Endodermal cell (in vitro differentiated cells): ENCODE data around the gene VIL1. TPM values are rescaled to one million over a fixed set of nuclear protein-coding genes. Genes with fewer than 3 reads are reported as not detected.

Experiments
- DNase-seq: peaks from one replicate; pipeline ENCODE4 v3.0.0-alpha.2; 2017
- H3K27ac ChIP-seq: 2 replicates; pipeline ENCODE4 v1.5.1; 2013; ENCODE audit warnings: mild to moderate bottlenecking, low read depth, low read length, moderate library complexity
- H3K27me3 ChIP-seq: 2 replicates; pipeline ENCODE4 v1.6.1; 2013; ENCODE audit warnings: mild to moderate bottlenecking, low read length, moderate library complexity; ENCODE audit not compliant: insufficient read depth, control insufficient read depth, poor library complexity, severe bottlenecking
- H3K36me3 ChIP-seq: 2 replicates; pipeline ENCODE4 v1.7.0; 2013; ENCODE audit warnings: mild to moderate bottlenecking, low read length, moderate library complexity; ENCODE audit not compliant: control insufficient read depth, insufficient read depth
- H3K4me1 ChIP-seq: one replicate; pipeline ENCODE4 v1.7.0; 2013; ENCODE audit warnings: low read length; ENCODE audit not compliant: control insufficient read depth, insufficient read depth
- H3K4me3 ChIP-seq: 2 replicates; pipeline ENCODE4 v1.5.1; 2013; ENCODE audit warnings: mild to moderate bottlenecking, low read length, moderate library complexity
- H3K9ac ChIP-seq: 2 replicates; pipeline ENCODE4 v1.6.1; 2013; ENCODE audit warnings: mild to moderate bottlenecking, low read length, moderate library complexity; ENCODE audit not compliant: poor library complexity, severe bottlenecking; ENCODE audit errors: extremely low read depth
- H3K9me3 ChIP-seq: 2 replicates; pipeline ENCODE4 v1.6.1; 2013; ENCODE audit warnings: mild to moderate bottlenecking, low read length, moderate library complexity; ENCODE audit not compliant: control insufficient read depth
- H3K27ac Mint-ChIP-seq: 2 replicates; pipeline ENCODE4 v1.8.0; 2020; ENCODE audit warnings: mixed read lengths
- H3K27me3 Mint-ChIP-seq: 2 replicates; pipeline ENCODE4 v1.8.0; 2021; ENCODE audit warnings: mild to moderate bottlenecking, mixed read lengths; ENCODE audit not compliant: insufficient read depth
- H3K36me3 Mint-ChIP-seq: 2 replicates; pipeline ENCODE4 v1.8.0; 2020; ENCODE audit warnings: low read depth, mixed read lengths
- H3K4me1 Mint-ChIP-seq: 2 replicates; pipeline ENCODE4 v1.8.0; 2020; ENCODE audit warnings: mixed read lengths
- H3K4me3 Mint-ChIP-seq: 2 replicates; pipeline ENCODE4 v1.8.0; 2020; ENCODE audit warnings: mild to moderate bottlenecking, moderate library complexity, mixed read lengths
- H3K9me3 Mint-ChIP-seq: 2 replicates; pipeline ENCODE4 v1.8.0; 2020; ENCODE audit warnings: mild to moderate bottlenecking, mixed read lengths
- WGBS, 2 experiments: methylation state at CpG; one replicate each; pipeline versions ENCODE4 v1.1.5 to v1.1.7; 2013; ENCODE audit warnings: missing lambda C conversion rate in 2 of 2, mixed read lengths in 1 of 2; ENCODE audit not compliant: insufficient coverage in 1 of 2, insufficient read length in 1 of 2; 5-methylcytosine and 5-hydroxymethylcytosine counted together
- total RNA-seq, 2 donors: library from RNA; stranded (reverse); fragmentation: NEBNext Ultra II Directional in 1 of 2; extraction: Animal tissue kit (Norgen Biotek cat#: 25700) in 1 of 2; gene quantifications; 2 replicates in 1 of 2; 3 replicates in 1 of 2; pipeline ENCODE4 v1.2.1, GENCODE V29; 2021
- TF ChIP-seq, protein P1 (sequence below): fragments of 200-600 bp; sonication (generic); conservative IDR thresholded peaks from 2 replicates; pipeline ENCODE4 v1.5.0; 2021; ENCODE audit warnings: antibody characterized with exemption, mild to moderate bottlenecking

The VIL1 gene
- total RNA-seq, 2 donors from 2014 or later = 70.2 to 83.1 TPM

- no peak for DNase-seq
- H3K9ac ChIP-seq = no peak overlapping the region
- Mint-ChIP-seq H3K36me3 (no peaks in the 10 kb centered on the region), H3K9me3 (no peaks in the 10 kb centered on the region), H3K4me1 (peaks cover 1% of the 10 kb centered on the region), H3K27ac (no peak overlapping the region), H3K27me3 (peaks cover 46% of the 10 kb centered on the region), H3K4me3 (no peak overlapping the region)
- TF ChIP-seq, protein P1, sequence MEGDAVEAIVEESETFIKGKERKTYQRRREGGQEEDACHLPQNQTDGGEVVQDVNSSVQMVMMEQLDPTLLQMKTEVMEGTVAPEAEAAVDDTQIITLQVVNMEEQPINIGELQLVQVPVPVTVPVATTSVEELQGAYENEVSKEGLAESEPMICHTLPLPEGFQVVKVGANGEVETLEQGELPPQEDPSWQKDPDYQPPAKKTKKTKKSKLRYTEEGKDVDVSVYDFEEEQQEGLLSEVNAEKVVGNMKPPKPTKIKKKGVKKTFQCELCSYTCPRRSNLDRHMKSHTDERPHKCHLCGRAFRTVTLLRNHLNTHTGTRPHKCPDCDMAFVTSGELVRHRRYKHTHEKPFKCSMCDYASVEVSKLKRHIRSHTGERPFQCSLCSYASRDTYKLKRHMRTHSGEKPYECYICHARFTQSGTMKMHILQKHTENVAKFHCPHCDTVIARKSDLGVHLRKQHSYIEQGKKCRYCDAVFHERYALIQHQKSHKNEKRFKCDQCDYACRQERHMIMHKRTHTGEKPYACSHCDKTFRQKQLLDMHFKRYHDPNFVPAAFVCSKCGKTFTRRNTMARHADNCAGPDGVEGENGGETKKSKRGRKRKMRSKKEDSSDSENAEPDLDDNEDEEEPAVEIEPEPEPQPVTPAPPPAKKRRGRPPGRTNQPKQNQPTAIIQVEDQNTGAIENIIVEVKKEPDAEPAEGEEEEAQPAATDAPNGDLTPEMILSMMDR = no peak
- no peaks in the 10 kb centered on the region for H3K27me3 ChIP-seq
- H3K27ac ChIP-seq = no peak overlapping the region
- no peak overlapping the region for H3K4me3 ChIP-seq
- H3K36me3 ChIP-seq = no peaks in the 10 kb centered on the region
- no peaks in the 10 kb centered on the region for H3K4me1 ChIP-seq
- WGBS, 2 experiments = 86 to 98% methylated on average over 6 to 10 of the region's 10 CpGs
- H3K9me3 ChIP-seq = no peaks in the 10 kb centered on the region
Measured at GRCh38 chr2:218383892-218384519, 34.9 kb upstream of the VIL1 start.

- Mint-ChIP-seq H3K36me3 (no peaks in the 10 kb centered on the region), H3K4me3 (no peak overlapping the region), H3K27me3 (peaks cover 44% of the 10 kb centered on the region), H3K4me1 (peaks cover 1% of the 10 kb centered on the region), H3K27ac (no peak overlapping the region), H3K9me3 (no peaks in the 10 kb centered on the region)
- H3K27me3 ChIP-seq = no peaks in the 10 kb centered on the region
- no peak overlapping the region for H3K9ac ChIP-seq
- no peaks in the 10 kb centered on the region for H3K9me3 ChIP-seq
- 89 to 91% methylated on average over 5 to 8 of the region's 9 CpGs for WGBS, 2 experiments
- no peaks in the 10 kb centered on the region for H3K4me1 ChIP-seq
- TF ChIP-seq, protein P1 = no peak
- no peak overlapping the region for H3K4me3 ChIP-seq
- H3K27ac ChIP-seq = no peak overlapping the region
- no peak for DNase-seq
- no peaks in the 10 kb centered on the region for H3K36me3 ChIP-seq
Measured at GRCh38 chr2:218384975-218385374, 33.9 kb upstream of the VIL1 start.

GRCh38 chr2:218386505-218387368 is 32.2 kb upstream of the VIL1 start:
- Histone ChIP-seq H3K4me3 (peak overlapping the region; percentile 66), H3K4me1 (no peaks in the 10 kb centered on the region), H3K36me3 (no peaks in the 10 kb centered on the region), H3K27me3 (no peaks in the 10 kb centered on the region), H3K27ac (no peak overlapping the region), H3K9me3 (no peaks in the 10 kb centered on the region), H3K9ac (no peak overlapping the region)
- Mint-ChIP-seq H3K27ac (no peak overlapping the region), H3K9me3 (no peaks in the 10 kb centered on the region), H3K27me3 (peaks cover 41% of the 10 kb centered on the region), H3K4me3 (peak overlapping the region; percentile 69), H3K36me3 (no peaks in the 10 kb centered on the region), H3K4me1 (peaks cover 1% of the 10 kb centered on the region)
- TF ChIP-seq, protein P1 = no peak
- WGBS, 2 experiments = 87 to 90% methylated on average over 16 to 21 of the region's 23 CpGs
- peak; percentile 71 for DNase-seq
